Fibroblast of pulmonary artery (primary cell): ENCODE data around the gene PHRF1.
A peak's percentile ranks its signal among the peaks of the same experiment; 100 is the strongest.

Source experiments
- DNase-seq: peaks from one replicate; pipeline ENCODE4 v3.0.0-alpha.2; 2010; ENCODE audit warnings: low read depth
- H3K4me3 ChIP-seq: replicated peaks from 2 replicates; pipeline ENCODE4 v1.5.1; 2011; ENCODE audit warnings: low read depth, mild to moderate bottlenecking, control low read depth, low read length, moderate library complexity
- CTCF ChIP-seq: IDR thresholded peaks from 2 replicates; pipeline ENCODE4 v1.5.1; 2011; ENCODE audit warnings: mild to moderate bottlenecking, control low read depth, low read length, inconsistent platforms; ENCODE audit errors: missing control alignments

The PHRF1 gene, protein sequence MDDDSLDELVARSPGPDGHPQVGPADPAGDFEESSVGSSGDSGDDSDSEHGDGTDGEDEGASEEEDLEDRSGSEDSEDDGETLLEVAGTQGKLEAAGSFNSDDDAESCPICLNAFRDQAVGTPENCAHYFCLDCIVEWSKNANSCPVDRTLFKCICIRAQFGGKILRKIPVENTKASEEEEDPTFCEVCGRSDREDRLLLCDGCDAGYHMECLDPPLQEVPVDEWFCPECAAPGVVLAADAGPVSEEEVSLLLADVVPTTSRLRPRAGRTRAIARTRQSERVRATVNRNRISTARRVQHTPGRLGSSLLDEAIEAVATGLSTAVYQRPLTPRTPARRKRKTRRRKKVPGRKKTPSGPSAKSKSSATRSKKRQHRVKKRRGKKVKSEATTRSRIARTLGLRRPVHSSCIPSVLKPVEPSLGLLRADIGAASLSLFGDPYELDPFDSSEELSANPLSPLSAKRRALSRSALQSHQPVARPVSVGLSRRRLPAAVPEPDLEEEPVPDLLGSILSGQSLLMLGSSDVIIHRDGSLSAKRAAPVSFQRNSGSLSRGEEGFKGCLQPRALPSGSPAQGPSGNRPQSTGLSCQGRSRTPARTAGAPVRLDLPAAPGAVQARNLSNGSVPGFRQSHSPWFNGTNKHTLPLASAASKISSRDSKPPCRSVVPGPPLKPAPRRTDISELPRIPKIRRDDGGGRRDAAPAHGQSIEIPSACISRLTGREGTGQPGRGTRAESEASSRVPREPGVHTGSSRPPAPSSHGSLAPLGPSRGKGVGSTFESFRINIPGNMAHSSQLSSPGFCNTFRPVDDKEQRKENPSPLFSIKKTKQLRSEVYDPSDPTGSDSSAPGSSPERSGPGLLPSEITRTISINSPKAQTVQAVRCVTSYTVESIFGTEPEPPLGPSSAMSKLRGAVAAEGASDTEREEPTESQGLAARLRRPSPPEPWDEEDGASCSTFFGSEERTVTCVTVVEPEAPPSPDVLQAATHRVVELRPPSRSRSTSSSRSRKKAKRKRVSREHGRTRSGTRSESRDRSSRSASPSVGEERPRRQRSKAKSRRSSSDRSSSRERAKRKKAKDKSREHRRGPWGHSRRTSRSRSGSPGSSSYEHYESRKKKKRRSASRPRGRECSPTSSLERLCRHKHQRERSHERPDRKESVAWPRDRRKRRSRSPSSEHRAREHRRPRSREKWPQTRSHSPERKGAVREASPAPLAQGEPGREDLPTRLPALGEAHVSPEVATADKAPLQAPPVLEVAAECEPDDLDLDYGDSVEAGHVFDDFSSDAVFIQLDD (N-terminal part only)

DNA sequence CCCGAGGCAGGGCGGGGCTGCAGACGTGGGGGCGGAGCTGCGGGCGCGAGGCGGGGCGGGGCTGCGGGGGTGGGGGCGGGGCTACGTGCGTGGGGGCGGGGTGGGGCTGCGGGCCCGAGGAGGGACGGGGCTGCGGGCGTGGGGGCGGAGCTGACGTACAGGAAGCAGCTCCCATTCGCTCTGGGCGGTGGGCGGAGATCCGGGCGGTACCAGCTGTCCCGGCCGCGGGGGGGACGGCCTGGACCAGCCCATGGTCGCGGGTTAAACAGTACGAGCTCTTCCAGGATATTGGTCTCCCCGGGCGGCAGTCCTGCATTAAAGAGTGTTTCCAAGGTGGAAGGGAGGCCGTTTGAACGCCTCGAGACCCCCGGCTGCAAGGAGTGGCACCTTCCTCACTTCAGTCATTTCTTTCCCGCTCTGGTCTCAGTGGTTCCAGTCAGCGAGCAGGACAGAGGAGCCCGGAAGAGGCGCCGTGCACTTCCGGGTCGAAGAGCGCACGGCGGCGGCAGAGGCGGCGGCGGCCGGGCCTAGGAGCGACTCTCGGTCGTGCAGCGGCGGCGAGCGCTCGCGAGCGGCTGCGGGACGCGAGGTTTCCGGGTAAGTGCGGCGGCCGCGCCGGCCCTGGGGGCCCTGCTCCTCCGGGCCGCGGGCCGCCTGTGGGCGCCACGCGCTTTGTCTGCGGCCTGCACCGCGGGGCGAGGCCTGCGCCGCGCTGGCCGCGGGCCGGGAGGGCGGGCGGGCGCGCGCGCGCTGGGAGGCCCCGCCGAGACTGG is at the start of gene PHRF1:
Gene PHRF1, plus strand, starts transcription at position 475 of the 773 bp plus-strand sequence. CDS start 5,043 bp downstream, outside the sequence.
- no peak for TF ChIP-seq CTCF
- H3K4me3 ChIP-seq = peak within 1 kb of the TSS; percentile 91

GRCh38 chr11:528166-528814 is 48.0 kb upstream of the PHRF1 start:
- no peak overlapping the region for H3K4me3 ChIP-seq
- DNase-seq = no peak
- TF ChIP-seq CTCF = no peak

More for the DNA sequence above, at the start of gene PHRF1:
- peak; percentile 96 for DNase-seq

- no peak for TF ChIP-seq CTCF
- H3K4me3 ChIP-seq = no peak overlapping the region
- no peak for DNase-seq
Measured at GRCh38 chr11:528815-529727, 47.2 kb upstream of the PHRF1 start.

DNA sequence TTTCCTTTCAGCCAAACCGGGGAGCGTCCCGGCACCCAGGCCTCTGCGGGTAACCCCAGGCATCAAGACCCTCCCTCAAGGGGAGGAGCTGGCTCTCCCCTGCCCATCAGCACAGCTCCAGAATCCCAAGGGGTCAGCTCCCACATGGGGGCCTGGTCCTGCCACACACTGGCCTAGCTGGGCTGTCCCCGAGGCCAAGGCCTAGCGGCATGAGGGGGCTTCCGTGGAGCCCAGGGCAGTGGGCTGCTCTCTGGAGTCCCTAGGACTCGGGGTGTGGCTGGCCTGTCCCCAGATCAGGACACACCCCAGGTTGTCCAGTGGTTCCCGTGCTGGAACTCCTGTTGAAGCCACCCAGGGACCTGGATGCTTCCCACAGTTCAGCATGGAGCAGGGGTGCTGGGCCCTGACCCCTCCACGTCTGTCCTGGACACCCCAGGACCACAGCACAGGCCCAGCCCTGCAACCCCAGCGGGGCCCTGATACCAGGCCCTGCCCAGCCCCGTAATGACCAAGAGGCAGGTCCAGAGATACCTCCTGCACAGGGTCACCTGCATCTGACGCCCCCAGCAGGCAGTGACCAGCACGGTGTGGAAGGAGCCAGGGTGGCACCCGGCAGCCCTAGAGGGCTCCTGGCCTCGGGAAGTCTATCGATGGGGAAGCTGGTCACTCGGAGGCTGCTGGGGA is 46.4 kb upstream of the PHRF1 start:
- no peak for TF ChIP-seq CTCF
- no peak for DNase-seq
- H3K4me3 ChIP-seq = no peak overlapping the region

GRCh38 chr11:530960-531831 is 45.1 kb upstream of the PHRF1 start:
- no peak for DNase-seq
- no peak overlapping the region for H3K4me3 ChIP-seq
- no peak for TF ChIP-seq CTCF
